GM12878 (cell line): Measurements from ENCODE around the gene GALNT3. TPM values are rescaled to one million over a fixed set of nuclear protein-coding genes. Genes with fewer than 3 reads are reported as not detected.

Experiments
- ATAC-seq: fragments of 200-7000 bp; cut with Tn5 transposase; 3 replicates; pipeline ENCODE4 v1.9.1; 2020; ENCODE audit warnings: mild to moderate bottlenecking, moderate library complexity
- BruUV-seq: library from RNA; stranded (reverse); fragments of 400-500 nt; replicated peaks from 2 replicates; lab custom pipeline; 2021; lab: Mats Ljungman, UMichigan
- CTCF ChIA-PET: fragments of 300-600 bp; sonication (Branson Sonifier 250); formaldehyde crosslinking; extraction: SDS; loops from one replicate; lab custom pipeline; 2021; ENCODE audit warnings: inconsistent platforms; lab: Yijun Ruan, JAX
- POLR2A ChIA-PET: fragments of 350-600 bp; formaldehyde crosslinking; extraction: SDS; loops from one replicate; lab custom pipeline; 2021; ENCODE audit warnings: inconsistent platforms; lab: Charles Lee
- RAD21 ChIA-PET: fragments of 300-600 bp; sonication (Branson Sonifier 250); formaldehyde crosslinking; loops from one replicate; lab custom pipeline; 2023; ENCODE audit warnings: antibody characterized with exemption; ENCODE audit not compliant: unreplicated experiment; lab: Charles Lee
- SMC1A ChIA-PET: fragments of 300-600 bp; sonication (Branson Sonifier 250); formaldehyde crosslinking; loops from one replicate; lab custom pipeline; 2023; ENCODE audit not compliant: unreplicated experiment, uncharacterized antibody; lab: Charles Lee
- DNase-seq: peaks from one replicate; pipeline ENCODE4 v3.0.0-alpha.2; 2011; ENCODE audit warnings: low read depth, low spot score
- FAIRE-seq: peaks from 3 replicates; lab custom pipeline; 2011; peaks lifted over from hg19 to GRCh38; lab: Jason Lieb, UNC
- H2AFZ ChIP-seq: 2 replicates; pipeline ENCODE4 v1.6.0; 2011; ENCODE audit warnings: low read depth, low read length, control low read depth; ENCODE audit not compliant: control insufficient read depth
- H3K27ac ChIP-seq: 2 replicates; pipeline ENCODE4 v1.5.1; 2011; ENCODE audit warnings: control low read depth; ENCODE audit not compliant: control insufficient read depth, insufficient read depth
- H3K27me3 ChIP-seq, 2 experiments: replicated peaks in 1 of 2; 2 replicates each; pipeline versions ENCODE4 v1.6.0 to v1.6.1; 2011; ENCODE audit warnings: low read length in 1 of 2; ENCODE audit not compliant: control insufficient read depth in 2 of 2, insufficient read depth in 2 of 2
- H3K36me3 ChIP-seq, 2 experiments: 2 replicates each; pipeline ENCODE4 v1.5.1; 2011; ENCODE audit warnings: low read length in 1 of 2; ENCODE audit not compliant: control insufficient read depth in 2 of 2, insufficient read depth in 2 of 2
- H3K4me1 ChIP-seq: 2 replicates; pipeline ENCODE4 v1.6.1; 2011; ENCODE audit warnings: mild to moderate bottlenecking, low read length, moderate library complexity, mixed read lengths; ENCODE audit not compliant: control insufficient read depth, insufficient read depth
- H3K4me2 ChIP-seq: 2 replicates; pipeline ENCODE4 v1.6.0; 2011; ENCODE audit warnings: control low read depth; ENCODE audit not compliant: control insufficient read depth, insufficient read depth
- H3K4me3 ChIP-seq: fragments of 200-600 bp; sonication (generic); 2 replicates; pipeline ENCODE4 v1.5.1; 2016
- H3K79me2 ChIP-seq: 2 replicates; pipeline ENCODE4 v1.6.0; 2011; ENCODE audit warnings: low read length; ENCODE audit not compliant: control insufficient read depth, insufficient read depth
- H3K9ac ChIP-seq: 2 replicates; pipeline ENCODE4 v1.8.0; 2011; ENCODE audit warnings: low read length, control low read depth, mixed read lengths; ENCODE audit not compliant: control insufficient read depth, insufficient read depth
- H3K9me3 ChIP-seq: replicated peaks from 3 replicates; pipeline ENCODE4 v1.5.1; 2011; ENCODE audit warnings: mild to moderate bottlenecking, low read length; ENCODE audit not compliant: control insufficient read depth, insufficient read depth
- H4K20me1 ChIP-seq: 2 replicates; pipeline ENCODE4 v1.6.0; 2011; ENCODE audit not compliant: control insufficient read depth, insufficient read depth
- CEBPB ChIP-seq, 2 experiments: fragments of 150-350 bp in 1 of 2; IDR thresholded peaks; 2 replicates each; pipeline ENCODE4 v1.6.1; 2012 to 2014; ENCODE audit warnings: low read depth in 2 of 2, low read length in 2 of 2, borderline replicate concordance in 1 of 2, inconsistent platforms in 1 of 2
- EP300 ChIP-seq, 2 experiments: fragments of 150-350 bp in 1 of 2; IDR thresholded peaks; 2 replicates each; pipeline ENCODE4 v1.6.1; 2011 to 2012; ENCODE audit warnings: low read depth in 2 of 2, low read length in 2 of 2, borderline replicate concordance in 1 of 2, improper control_type of control experiment in 1 of 2, inconsistent platforms in 1 of 2; ENCODE audit not compliant: control insufficient read depth in 1 of 2
- IKZF1 ChIP-seq: fragments of 450-650 bp; conservative IDR thresholded peaks from 2 replicates; pipeline ENCODE4 v1.6.1; 2017; ENCODE audit warnings: antibody characterized with exemption, mild to moderate bottlenecking
- MTA2 ChIP-seq: fragments of 450-650 bp; IDR thresholded peaks from 2 replicates; pipeline ENCODE4 v1.6.1; 2016; ENCODE audit warnings: low read depth, mild to moderate bottlenecking, moderate library complexity
- MXI1 ChIP-seq: fragments of 150-350 bp; IDR thresholded peaks from 2 replicates; pipeline ENCODE4 v1.6.1; 2011; ENCODE audit warnings: low read depth, mild to moderate bottlenecking, inconsistent platforms, low read length, improper control_type of control experiment
- NR2C1 ChIP-seq: fragments of 450-650 bp; IDR thresholded peaks from 2 replicates; pipeline ENCODE4 v1.6.1; 2017; ENCODE audit warnings: antibody characterized with exemption, mild to moderate bottlenecking, moderate library complexity
- RAD21 ChIP-seq: IDR thresholded peaks from 2 replicates; pipeline ENCODE4 v1.6.1; 2011; ENCODE audit warnings: mild to moderate bottlenecking, low read depth, low read length, moderate library complexity; ENCODE audit not compliant: insufficient read depth
- SMAD1 ChIP-seq: fragments of 450-650 bp; IDR thresholded peaks from 2 replicates; pipeline ENCODE4 v1.6.1; 2018; ENCODE audit warnings: mild to moderate bottlenecking, low read depth; ENCODE audit not compliant: partially characterized antibody
- SMAD5 ChIP-seq: IDR thresholded peaks from 2 replicates; pipeline ENCODE4 v1.6.1; 2016; ENCODE audit warnings: antibody characterized with exemption, low read depth
- SMARCA5 ChIP-seq: fragments of 450-650 bp; IDR thresholded peaks from 2 replicates; pipeline ENCODE4 v1.6.1; 2017; ENCODE audit warnings: mild to moderate bottlenecking
- SP1 ChIP-seq: IDR thresholded peaks from one replicate; pipeline ENCODE4 v1.6.1; 2011; ENCODE audit warnings: low read depth, low read length
- SPI1 ChIP-seq: IDR thresholded peaks from 2 replicates; pipeline ENCODE4 v1.6.1; 2011; ENCODE audit warnings: low read depth, mild to moderate bottlenecking, low read length, moderate library complexity, borderline replicate concordance; ENCODE audit not compliant: insufficient read depth
- WRNIP1 ChIP-seq: IDR thresholded peaks from 2 replicates; pipeline ENCODE4 v1.6.1; 2011; ENCODE audit warnings: low read depth, low read length, improper control_type of control experiment, borderline replicate concordance
- ZNF217 ChIP-seq: fragments of 450-650 bp; IDR thresholded peaks from 2 replicates; pipeline ENCODE4 v1.6.1; 2017; ENCODE audit warnings: antibody characterized with exemption, mild to moderate bottlenecking
- ZNF687 ChIP-seq: fragments of 450-650 bp; IDR thresholded peaks from 2 replicates; pipeline ENCODE4 v1.6.1; 2017; ENCODE audit warnings: mild to moderate bottlenecking, moderate library complexity
- ZZZ3 ChIP-seq: IDR thresholded peaks from 2 replicates; pipeline ENCODE4 v1.6.1; 2011; ENCODE audit warnings: low read depth; ENCODE audit not compliant: control insufficient read depth, insufficient read length
- WGBS: methylation state at CpG from one replicate; pipeline ENCODE4 v1.1.6; 2016; ENCODE audit warnings: low lambda C conversion rate; ENCODE audit not compliant: insufficient replicate concordance, insufficient coverage; ENCODE audit errors: missing lambda C conversion rate; 5-methylcytosine and 5-hydroxymethylcytosine counted together
- in situ Hi-C: fragments of 300-500 bp; cut with MboI; formaldehyde crosslinking; loops from 9 replicates; pipeline ENCODE4 v1.14.3; 2018; ENCODE audit warnings: mixed read lengths
- intact Hi-C: fragments of 100-400 bp; cut with micrococcal nuclease; formaldehyde crosslinking; loops from one replicate; pipeline ENCODE4 v1.14.2; 2022; ENCODE audit not compliant: unreplicated experiment
- polyA plus RNA-seq, 11 experiments: library from polyadenylated mRNA; depleted of rRNA in 4 of 11; unstranded in 6 of 11; stranded (reverse) in 5 of 11; fragments of >200 nt; fragmentation: Nextera tagmentation in 4 of 11; fragmentation: Illumina TruSeq in 1 of 11; extraction: Ambion mirVana in 4 of 11; extraction: Trizol in 1 of 11; gene quantifications; 1 replicate in 1 of 11; 2 replicates in 10 of 11; pipeline versions ENCODE4 v1.2.1 to v1.2.3, GENCODE V29; 2011 to 2016; ENCODE audit warnings: inconsistent platforms in 2 of 11, missing spikeins in 2 of 11, low read depth in 1 of 11
- total RNA-seq, 4 experiments: library from RNA; depleted of rRNA in 3 of 4; stranded (reverse); fragments of >200 nt in 3 of 4; fragmentation: Illumina TruSeq in 1 of 4; extraction: Trizol in 1 of 4; gene quantifications; 2 replicates each; pipeline versions ENCODE4 v1.2.1 to v1.2.3, GENCODE V29; 2013 to 2021

Gene GALNT3
- total and polyA plus RNA-seq, 10 of the 15 experiments (the other 5 are each of a cell fraction or from before 2014, with no cell fraction given): 0.53 to 3.7 (median 1.1) TPM

DNA sequence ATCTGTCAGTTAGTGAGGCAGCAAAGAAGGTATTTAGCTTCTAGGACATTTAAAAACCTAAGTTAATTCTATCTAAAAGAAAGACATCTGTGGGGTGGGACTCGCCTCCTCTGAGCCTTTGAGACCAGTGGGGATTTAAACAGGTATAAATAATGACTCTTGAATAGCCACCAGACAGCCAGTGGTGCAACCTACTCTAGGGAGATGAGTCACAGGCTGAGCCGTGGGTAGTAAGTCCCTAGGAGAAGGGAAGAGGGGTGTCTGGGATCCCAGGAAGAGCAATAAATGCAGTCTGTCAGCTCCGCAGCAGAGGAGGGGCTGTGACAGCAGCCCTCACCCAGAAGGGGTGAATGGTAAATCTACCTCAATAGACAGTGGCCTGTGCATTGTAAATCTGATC is 43.1 kb upstream of the GALNT3 start:
- no peak overlapping the region for H3K4me2 ChIP-seq
- H3K27me3 ChIP-seq: no peaks in the 10 kb centered on the region
- WGBS: 23% methylated on average over 3 of the region's 3 CpGs
- BruUV-seq: no TSS peak
- H2AFZ ChIP-seq: no peak overlapping the region
- no peak overlapping the region for H3K27ac ChIP-seq
- no peaks in the 10 kb centered on the region for H4K20me1 ChIP-seq
- no peak for FAIRE-seq
- ChIA-PET SMC1A (interaction anchor here (1.1 kb wide), 1 partner anchor 10 kb away, joined by 3 read pairs; no protein-coding TSS in a partner anchor), POLR2A (no interaction called here)
- in situ Hi-C loops: no loop called here
- no peak overlapping the region for H3K4me3 ChIP-seq
- no peaks in the 10 kb centered on the region for H3K4me1 ChIP-seq
- TF ChIP-seq WRNIP1 (no peak), ZNF217 (no peak), SMAD5 (no peak), SMAD1 (no peak), SP1 (no peak), RAD21 (no peak), MTA2 (no peak), CEBPB (IDR thresholded peaks at IDR 0.05; ENCODE audit: borderline replicate concordance in 1 of 2, low read depth in 2 of 2, low read length in 2 of 2) (no peak), IKZF1 (no peak), EP300 (IDR thresholded peaks at IDR 0.05; ENCODE audit: borderline replicate concordance in 1 of 2, control insufficient read depth in 1 of 2, low read depth in 2 of 2, low read length in 2 of 2) (no peak), NR2C1 (no peak), SMARCA5 (no peak), MXI1 (no peak), SPI1 (no peak), ZNF687 (no peak), ZZZ3 (no peak)
- TF ChIP-seq, all 136 proteins: peak for 0
- ATAC-seq (no peak), DNase-seq (no peak)
- no peak overlapping the region for H3K9ac ChIP-seq
- CTCF ChIA-PET: interaction anchor here (1.0 to 1.3 kb wide), 2 partner anchors 24 to 69 kb away, joined by 3 read pairs; no protein-coding TSS in a partner anchor
- RAD21 ChIA-PET: no interaction called here
- H3K79me2 ChIP-seq: no peaks in the 10 kb centered on the region
- H3K36me3 ChIP-seq: no peaks in the 10 kb centered on the region
- H3K9me3 ChIP-seq: no peaks in the 10 kb centered on the region
- intact Hi-C loops: no loop called here
